DOHH2 (cell line): ENCODE data around the gene RAD1.

Experiments used
- CTCF ChIP-seq: fragments of 200-600 bp; sonication (generic); IDR thresholded peaks from one replicate; pipeline ENCODE4 v1.5.1; 2014; ENCODE audit warnings: antibody characterized with exemption, mild to moderate bottlenecking, low read depth, low read length; ENCODE audit not compliant: poor library complexity, severe bottlenecking
- EZH2phosphoT487 ChIP-seq: fragments of 200-600 bp; sonication (generic); IDR thresholded peaks from 2 replicates; pipeline ENCODE4 v1.6.1; 2017; ENCODE audit warnings: borderline replicate concordance, mild to moderate bottlenecking, antibody characterized with exemption, low read length, moderate library complexity, mixed read lengths

- TF ChIP-seq CTCF = no peak
- TF ChIP-seq EZH2phosphoT487 = no peak
Measured at GRCh38 chr5:34891981-34892380, 23.3 kb downstream of the RAD1 start.
